GM12878 (cell line): ENCODE results near the gene DGKE. TPM values are rescaled to one million over a fixed set of nuclear protein-coding genes. Genes with fewer than 3 reads are reported as not detected.
A peak's percentile ranks its signal among the peaks of the same experiment; 100 is the strongest.

Source experiments
- ATAC-seq: fragments of 200-7000 bp; cut with Tn5 transposase; 3 replicates; pipeline ENCODE4 v1.9.1; 2020; ENCODE audit warnings: mild to moderate bottlenecking, moderate library complexity
- BruUV-seq: library from RNA; stranded (reverse); fragments of 400-500 nt; replicated peaks from 2 replicates; lab custom pipeline; 2021; lab: Mats Ljungman, UMichigan
- CTCF ChIA-PET: fragments of 300-600 bp; sonication (Branson Sonifier 250); formaldehyde crosslinking; extraction: SDS; loops from one replicate; lab custom pipeline; 2021; ENCODE audit warnings: inconsistent platforms; lab: Yijun Ruan, JAX
- POLR2A ChIA-PET: fragments of 350-600 bp; formaldehyde crosslinking; extraction: SDS; loops from one replicate; lab custom pipeline; 2021; ENCODE audit warnings: inconsistent platforms; lab: Charles Lee
- RAD21 ChIA-PET: fragments of 300-600 bp; sonication (Branson Sonifier 250); formaldehyde crosslinking; loops from one replicate; lab custom pipeline; 2023; ENCODE audit warnings: antibody characterized with exemption; ENCODE audit not compliant: unreplicated experiment; lab: Charles Lee
- SMC1A ChIA-PET: fragments of 300-600 bp; sonication (Branson Sonifier 250); formaldehyde crosslinking; loops from one replicate; lab custom pipeline; 2023; ENCODE audit not compliant: unreplicated experiment, uncharacterized antibody; lab: Charles Lee
- DNase-seq: peaks from one replicate; pipeline ENCODE4 v3.0.0-alpha.2; 2011; ENCODE audit warnings: low read depth, low spot score
- FAIRE-seq: peaks from 3 replicates; lab custom pipeline; 2011; peaks lifted over from hg19 to GRCh38; lab: Jason Lieb, UNC
- H2AFZ ChIP-seq: 2 replicates; pipeline ENCODE4 v1.6.0; 2011; ENCODE audit warnings: low read depth, low read length, control low read depth; ENCODE audit not compliant: control insufficient read depth
- H3K27ac ChIP-seq: 2 replicates; pipeline ENCODE4 v1.5.1; 2011; ENCODE audit warnings: control low read depth; ENCODE audit not compliant: control insufficient read depth, insufficient read depth
- H3K27me3 ChIP-seq, 2 experiments: replicated peaks in 1 of 2; 2 replicates each; pipeline versions ENCODE4 v1.6.0 to v1.6.1; 2011; ENCODE audit warnings: low read length in 1 of 2; ENCODE audit not compliant: control insufficient read depth in 2 of 2, insufficient read depth in 2 of 2
- H3K36me3 ChIP-seq, 2 experiments: 2 replicates each; pipeline ENCODE4 v1.5.1; 2011; ENCODE audit warnings: low read length in 1 of 2; ENCODE audit not compliant: control insufficient read depth in 2 of 2, insufficient read depth in 2 of 2
- H3K4me1 ChIP-seq: 2 replicates; pipeline ENCODE4 v1.6.1; 2011; ENCODE audit warnings: mild to moderate bottlenecking, low read length, moderate library complexity, mixed read lengths; ENCODE audit not compliant: control insufficient read depth, insufficient read depth
- H3K4me2 ChIP-seq: 2 replicates; pipeline ENCODE4 v1.6.0; 2011; ENCODE audit warnings: control low read depth; ENCODE audit not compliant: control insufficient read depth, insufficient read depth
- H3K4me3 ChIP-seq: fragments of 200-600 bp; sonication (generic); 2 replicates; pipeline ENCODE4 v1.5.1; 2016
- H3K79me2 ChIP-seq: 2 replicates; pipeline ENCODE4 v1.6.0; 2011; ENCODE audit warnings: low read length; ENCODE audit not compliant: control insufficient read depth, insufficient read depth
- H3K9ac ChIP-seq: 2 replicates; pipeline ENCODE4 v1.8.0; 2011; ENCODE audit warnings: low read length, control low read depth, mixed read lengths; ENCODE audit not compliant: control insufficient read depth, insufficient read depth
- H3K9me3 ChIP-seq: replicated peaks from 3 replicates; pipeline ENCODE4 v1.5.1; 2011; ENCODE audit warnings: mild to moderate bottlenecking, low read length; ENCODE audit not compliant: control insufficient read depth, insufficient read depth
- H4K20me1 ChIP-seq: 2 replicates; pipeline ENCODE4 v1.6.0; 2011; ENCODE audit not compliant: control insufficient read depth, insufficient read depth
- BCL11A ChIP-seq: IDR thresholded peaks from 2 replicates; pipeline ENCODE4 v1.6.1; 2011; ENCODE audit warnings: low read depth, low read length
- CBX3 ChIP-seq: fragments of 200-600 bp; sonication (generic); IDR thresholded peaks from 2 replicates; pipeline ENCODE4 v1.6.1; 2016; ENCODE audit warnings: low read depth, borderline replicate concordance
- CREM ChIP-seq: IDR thresholded peaks from 2 replicates; pipeline ENCODE4 v1.6.1; 2014; ENCODE audit warnings: antibody characterized with exemption, low read depth
- E2F4 ChIP-seq: IDR thresholded peaks from 2 replicates; pipeline ENCODE4 v1.6.1; 2012; ENCODE audit warnings: low read depth, low read length, improper control_type of control experiment
- IRF5 ChIP-seq: fragments of 450-650 bp; IDR thresholded peaks from 2 replicates; pipeline ENCODE4 v1.6.1; 2017; ENCODE audit warnings: borderline replicate concordance
- POU2F2 ChIP-seq: IDR thresholded peaks from 3 replicates; pipeline ENCODE4 v1.6.1; 2011; ENCODE audit warnings: low read depth, mild to moderate bottlenecking, low read length, borderline replicate concordance
- SMARCA5 ChIP-seq: fragments of 450-650 bp; IDR thresholded peaks from 2 replicates; pipeline ENCODE4 v1.6.1; 2017; ENCODE audit warnings: mild to moderate bottlenecking
- YY1 ChIP-seq: IDR thresholded peaks from 2 replicates; pipeline ENCODE4 v1.6.1; 2011; ENCODE audit warnings: low read depth, mild to moderate bottlenecking, low read length
- ZZZ3 ChIP-seq: IDR thresholded peaks from 2 replicates; pipeline ENCODE4 v1.6.1; 2011; ENCODE audit warnings: low read depth; ENCODE audit not compliant: control insufficient read depth, insufficient read length
- WGBS: methylation state at CpG from one replicate; pipeline ENCODE4 v1.1.6; 2016; ENCODE audit warnings: low lambda C conversion rate; ENCODE audit not compliant: insufficient replicate concordance, insufficient coverage; ENCODE audit errors: missing lambda C conversion rate; 5-methylcytosine and 5-hydroxymethylcytosine counted together
- in situ Hi-C: fragments of 300-500 bp; cut with MboI; formaldehyde crosslinking; loops from 9 replicates; pipeline ENCODE4 v1.14.3; 2018; ENCODE audit warnings: mixed read lengths
- intact Hi-C: fragments of 100-400 bp; cut with micrococcal nuclease; formaldehyde crosslinking; loops from one replicate; pipeline ENCODE4 v1.14.2; 2022; ENCODE audit not compliant: unreplicated experiment
- polyA plus RNA-seq, 11 experiments: library from polyadenylated mRNA; depleted of rRNA in 4 of 11; unstranded in 6 of 11; stranded (reverse) in 5 of 11; fragments of >200 nt; fragmentation: Nextera tagmentation in 4 of 11; fragmentation: Illumina TruSeq in 1 of 11; extraction: Ambion mirVana in 4 of 11; extraction: Trizol in 1 of 11; gene quantifications; 1 replicate in 1 of 11; 2 replicates in 10 of 11; pipeline versions ENCODE4 v1.2.1 to v1.2.3, GENCODE V29; 2011 to 2016; ENCODE audit warnings: inconsistent platforms in 2 of 11, missing spikeins in 2 of 11, low read depth in 1 of 11
- total RNA-seq, 4 experiments: library from RNA; depleted of rRNA in 3 of 4; stranded (reverse); fragments of >200 nt in 3 of 4; fragmentation: Illumina TruSeq in 1 of 4; extraction: Trizol in 1 of 4; gene quantifications; 2 replicates each; pipeline versions ENCODE4 v1.2.1 to v1.2.3, GENCODE V29; 2013 to 2021
- TF ChIP-seq, protein P1 (sequence below): IDR thresholded peaks from 2 replicates; pipeline ENCODE4 v1.6.1; 2012; ENCODE audit warnings: low read depth, low read length, improper control_type of control experiment

The DGKE gene
- total and polyA plus RNA-seq, 10 of the 15 experiments (the other 5 are each of a cell fraction or from before 2014, with no cell fraction given) = 2.8 to 18.0 (median 11.6) TPM

GRCh38 chr17:56842577-56842976 lies 8.6 kb downstream of the DGKE start:
- no TSS peak for BruUV-seq
- Histone ChIP-seq H3K9me3 (no peaks in the 10 kb centered on the region), H3K27ac (no peak overlapping the region), H3K4me3 (no peak overlapping the region), H3K79me2 (peaks cover 19% of the 10 kb centered on the region), H2AFZ (no peak overlapping the region), H3K27me3 (no peaks in the 10 kb centered on the region), H3K36me3 (peaks cover 1 to 3% of the 10 kb centered on the region in 2 experiments; a peak in 3 of 4 replicates), H4K20me1 (no peaks in the 10 kb centered on the region), H3K9ac (no peak overlapping the region), H3K4me1 (peaks cover 12% of the 10 kb centered on the region), H3K4me2 (no peak overlapping the region)
- RAD21 ChIA-PET = interaction anchor here (0.9 to 1.7 kb wide), 2 partner anchors 10 to 70 kb away, joined by 3 to 4 read pairs; no protein-coding TSS in a partner anchor
- in situ Hi-C loops (no loop called here), intact Hi-C loops (no loop called here)
- no peak for TF ChIP-seq CBX3
- no peak for TF ChIP-seq ZZZ3
- ATAC-seq = no peak
- no peak for FAIRE-seq
- SMC1A ChIA-PET = interaction anchor here (1.0 to 2.1 kb wide), 4 partner anchors 10 to 64 kb away, joined by 3 to 5 read pairs (median 4); no protein-coding TSS in a partner anchor
- no peak for DNase-seq
- POLR2A ChIA-PET = interaction anchor here (1.1 to 1.7 kb wide), 4 partner anchors 9 to 50 kb away, joined by 3 to 7 read pairs (median 3); partner anchors contain the start of genes C17orf67 and DGKE
- CTCF ChIA-PET = interaction anchor here (0.8 to 3.5 kb wide), 8 partner anchors 13 to 167 kb away, joined by 3 to 12 read pairs (median 3); partner anchors contain the start of gene TRIM25
- 77% methylated on average over 2 of the region's 2 CpGs for WGBS

- ChIA-PET CTCF (no interaction called here), RAD21 (interaction anchor here (1.3 kb wide), 2 partner anchors 11 to 26 kb away, joined by 5 to 6 read pairs; no protein-coding TSS in a partner anchor), POLR2A (interaction anchor here (1.2 to 2.0 kb wide), 3 partner anchors 10 to 66 kb away, joined by 3 to 8 read pairs (median 5); partner anchors contain the start of genes C17orf67 and DGKE), SMC1A (interaction anchor here (1.3 to 1.7 kb wide), 3 partner anchors 10 to 62 kb away, joined by 4 to 10 read pairs (median 5); no protein-coding TSS in a partner anchor)
- peak overlapping the region; percentile 33; the same call in 1 of the 2 replicates for H3K27ac ChIP-seq
- H3K4me3 ChIP-seq = no peak overlapping the region
- intact Hi-C loops = no loop called here
- H4K20me1 ChIP-seq = no peaks in the 10 kb centered on the region
- H3K36me3 ChIP-seq = peaks cover 3 to 7% of the 10 kb centered on the region in 2 experiments; a peak in 2 of 4 replicates
- no peak overlapping the region for H2AFZ ChIP-seq
- H3K79me2 ChIP-seq = no peaks in the 10 kb centered on the region; the same call in none of the 2 replicates
- BruUV-seq = no TSS peak
- in situ Hi-C loops = no loop called here
- ATAC-seq (peak; percentile 57), FAIRE-seq (no peak), DNase-seq (no peak)
- TF ChIP-seq SMARCA5 (no peak), IRF5 (no peak), BCL11A (no peak), YY1 (no peak), E2F4 (no peak), POU2F2 (0 out of 3 replicates have a peak, but pooled peaks have one; percentile 22), CREM (no peak)
- TF ChIP-seq, protein P1, sequence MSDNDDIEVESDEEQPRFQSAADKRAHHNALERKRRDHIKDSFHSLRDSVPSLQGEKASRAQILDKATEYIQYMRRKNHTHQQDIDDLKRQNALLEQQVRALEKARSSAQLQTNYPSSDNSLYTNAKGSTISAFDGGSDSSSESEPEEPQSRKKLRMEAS = no peak
- no peak overlapping the region for H3K4me2 ChIP-seq
- H3K27me3 ChIP-seq = no peaks in the 10 kb centered on the region
- H3K9ac ChIP-seq = no peak overlapping the region
- 91% methylated on average over 1 of the region's 1 CpG for WGBS
- H3K9me3 ChIP-seq = no peaks in the 10 kb centered on the region
- peaks cover 14% of the 10 kb centered on the region for H3K4me1 ChIP-seq
These were observed 12.0 kb downstream of the DGKE start for GRCh38 chr17:56845934-56846333.
